ENCODE measurements around the gene ANKS6.

Gene ANKS6

GRCh38 chr9:98784831-98785806, 11.2 kb downstream of the ANKS6 start:
- H3K9me2 ChIP-seq (replicated peaks; ENCODE audit: control insufficient read depth, low read length), result no peaks in the 10 kb centered on the region
- no peaks in the 10 kb centered on the region for H3K27me3 ChIP-seq (ENCODE audit: control insufficient read depth, low read length)
- no peak overlapping the region for H3K4me2 ChIP-seq (ENCODE audit: low read length)
- no peaks in the 10 kb centered on the region for H3K9me3 ChIP-seq (ENCODE audit: control insufficient read depth, insufficient read depth, low read length)
- H3K36me3 ChIP-seq (ENCODE audit: control insufficient read depth, low read length), result no peaks in the 10 kb centered on the region
- H3K4me3 ChIP-seq (ENCODE audit: low read length), result no peak overlapping the region
- no peaks in the 10 kb centered on the region for H3F3A ChIP-seq (ENCODE audit: control insufficient read depth, insufficient read depth)
- H3K27ac ChIP-seq (ENCODE audit: low read depth, low read length), result no peak overlapping the region
- no peaks in the 10 kb centered on the region for H4K20me1 ChIP-seq (ENCODE audit: control insufficient read depth, insufficient read depth, low read depth, low read length)
- no peaks in the 10 kb centered on the region for H3K79me2 ChIP-seq (ENCODE audit: control insufficient read depth, low read length)
- H3K4me1 ChIP-seq (ENCODE audit: control insufficient read depth, low read length), result no peaks in the 10 kb centered on the region
- TF ChIP-seq CTCF (IDR thresholded peaks at IDR 0.05; ENCODE audit: low read depth, low read length, poor library complexity, severe bottlenecking), result no peak
- TF ChIP-seq EZH2phosphoT487 (IDR thresholded peaks at IDR 0.05; ENCODE audit: borderline replicate concordance, low read length), result no peak

GRCh38 chr9:98783518-98784226, 12.7 kb downstream of the ANKS6 start:
- no peaks in the 10 kb centered on the region for H3K4me1 ChIP-seq (ENCODE audit: control insufficient read depth, low read length)
- H3K9me2 ChIP-seq (replicated peaks; ENCODE audit: control insufficient read depth, low read length), result no peaks in the 10 kb centered on the region
- no peaks in the 10 kb centered on the region for H3K27me3 ChIP-seq (ENCODE audit: control insufficient read depth, low read length)
- no peaks in the 10 kb centered on the region for H3K79me2 ChIP-seq (ENCODE audit: control insufficient read depth, low read length)
- H3K4me2 ChIP-seq (ENCODE audit: low read length), result no peak overlapping the region
- no peaks in the 10 kb centered on the region for H3K36me3 ChIP-seq (ENCODE audit: control insufficient read depth, low read length)
- H3K27ac ChIP-seq (ENCODE audit: low read depth, low read length), result no peak overlapping the region
- H3K4me3 ChIP-seq (ENCODE audit: low read length), result no peak overlapping the region
- no peaks in the 10 kb centered on the region for H3K9me3 ChIP-seq (ENCODE audit: control insufficient read depth, insufficient read depth, low read length)
- no peaks in the 10 kb centered on the region for H4K20me1 ChIP-seq (ENCODE audit: control insufficient read depth, insufficient read depth, low read depth, low read length)
- no peaks in the 10 kb centered on the region for H3F3A ChIP-seq (ENCODE audit: control insufficient read depth, insufficient read depth)
- TF ChIP-seq CTCF (IDR thresholded peaks at IDR 0.05; ENCODE audit: low read depth, low read length, poor library complexity, severe bottlenecking) (no peak), EZH2phosphoT487 (IDR thresholded peaks at IDR 0.05; ENCODE audit: borderline replicate concordance, low read length) (no peak)

GRCh38 chr9:98781588-98782383, 14.6 kb downstream of the ANKS6 start:
- no peaks in the 10 kb centered on the region for H3K27me3 ChIP-seq (ENCODE audit: control insufficient read depth, low read length)
- H4K20me1 ChIP-seq (ENCODE audit: control insufficient read depth, insufficient read depth, low read depth, low read length), result no peaks in the 10 kb centered on the region
- no peaks in the 10 kb centered on the region for H3K36me3 ChIP-seq (ENCODE audit: control insufficient read depth, low read length)
- no peak overlapping the region for H3K4me3 ChIP-seq (ENCODE audit: low read length)
- no peak overlapping the region for H3K4me2 ChIP-seq (ENCODE audit: low read length)
- H3K9me3 ChIP-seq (ENCODE audit: control insufficient read depth, insufficient read depth, low read length), result no peaks in the 10 kb centered on the region
- H3F3A ChIP-seq (ENCODE audit: control insufficient read depth, insufficient read depth), result no peaks in the 10 kb centered on the region
- TF ChIP-seq CTCF (IDR thresholded peaks at IDR 0.05; ENCODE audit: low read depth, low read length, poor library complexity, severe bottlenecking) (no peak), EZH2phosphoT487 (IDR thresholded peaks at IDR 0.05; ENCODE audit: borderline replicate concordance, low read length) (no peak)
- no peaks in the 10 kb centered on the region for H3K9me2 ChIP-seq (replicated peaks; ENCODE audit: control insufficient read depth, low read length)
- H3K27ac ChIP-seq (ENCODE audit: low read depth, low read length), result no peak overlapping the region
- no peaks in the 10 kb centered on the region for H3K4me1 ChIP-seq (ENCODE audit: control insufficient read depth, low read length)
- no peaks in the 10 kb centered on the region for H3K79me2 ChIP-seq (ENCODE audit: control insufficient read depth, low read length)
